NCI-H146 treated with DMSO at 0.1 percent for 48 hours (cell line): ENCODE results near the gene TBC1D14.
A peak's percentile ranks its signal among the peaks of the same experiment; 100 is the strongest.

Experiments
- DNase-seq: peaks from one replicate; lab custom pipeline; 2025; ENCODE audit not compliant: unreplicated experiment; lab: John Stamatoyannopoulos, UW

Gene TBC1D14

GRCh38 chr4:6909113-6909969 is at the start of gene TBC1D14:
TSS of gene TBC1D14 (plus strand) at chr4:6909826. CDS start at chr4:6923390, 13,564 bp downstream.
- peak; percentile 38 for DNase-seq

- DNase-seq = no peak
These were observed 41.2 kb upstream of the TBC1D14 start for GRCh38 chr4:6868386-6868785.

GRCh38 chr4:6869944-6870343 is 39.7 kb upstream of the TBC1D14 start:
- DNase-seq = no peak

GRCh38 chr4:6873291-6873690 is 36.3 kb upstream of the TBC1D14 start:
- DNase-seq = no peak

GRCh38 chr4:6873792-6874461 is 35.7 kb upstream of the TBC1D14 start:
- peak; percentile 4 for DNase-seq

GRCh38 chr4:6874981-6875380 is 34.6 kb upstream of the TBC1D14 start:
- DNase-seq = no peak

GRCh38 chr4:6875431-6875831 is 34.2 kb upstream of the TBC1D14 start:
- DNase-seq = no peak

GRCh38 chr4:6876440-6876839 is 33.2 kb upstream of the TBC1D14 start:
- no peak for DNase-seq

- no peak for DNase-seq
These were observed 32.6 kb upstream of the TBC1D14 start for GRCh38 chr4:6877067-6877466.

- no peak for DNase-seq
These were observed 31.1 kb upstream of the TBC1D14 start for GRCh38 chr4:6878451-6879059.

- no peak for DNase-seq
These were observed 28.9 kb upstream of the TBC1D14 start for GRCh38 chr4:6880691-6881090.

GRCh38 chr4:6881908-6882307 is 27.7 kb upstream of the TBC1D14 start:
- DNase-seq = no peak

- no peak for DNase-seq
These were observed 25.2 kb upstream of the TBC1D14 start for GRCh38 chr4:6884341-6884870.

- no peak for DNase-seq
These were observed 23.6 kb upstream of the TBC1D14 start for GRCh38 chr4:6885953-6886557.

- DNase-seq = no peak
These were observed 22.7 kb upstream of the TBC1D14 start for GRCh38 chr4:6886886-6887285.

- no peak for DNase-seq
These were observed 21.8 kb upstream of the TBC1D14 start for GRCh38 chr4:6887591-6888371.

- no peak for DNase-seq
These were observed 21.0 kb upstream of the TBC1D14 start for GRCh38 chr4:6888506-6889071.

GRCh38 chr4:6889101-6889735 is 20.4 kb upstream of the TBC1D14 start:
- no peak for DNase-seq

- no peak for DNase-seq
These were observed 19.8 kb upstream of the TBC1D14 start for GRCh38 chr4:6889736-6890324.
